Right ventricle myocardium inferior (tissue), 1 donor: ENCODE results near the gene SYCP2. TPM values are rescaled to one million over a fixed set of nuclear protein-coding genes. Genes with fewer than 3 reads are reported as not detected.

ENCODE experiments used
- ATAC-seq: fragments of 200-7000 bp; cut with Tn5 transposase; one replicate; pipeline ENCODE4 v1.9.1; 2020; ENCODE audit warnings: mild to moderate bottlenecking, moderate library complexity
- DNase-seq: peaks from one replicate; pipeline ENCODE4 v3.0.0; 2021; ENCODE audit errors: missing footprints
- intact Hi-C: fragments of 100-400 bp; cut with DNase I; formaldehyde crosslinking; loops from one replicate; pipeline ENCODE4 v1.11.0; 2022
- total RNA-seq: library from RNA; stranded (reverse); fragmentation: NEBNext Ultra II Directional; extraction: Animal tissue kit (Norgen Biotek cat#: 25700); gene quantifications from one replicate; pipeline ENCODE4 v1.2.1, GENCODE V29; 2021
- donor health status: DM: no; HTN: yes; CAD: no; lungs with severe emphysema.

Gene SYCP2
- total RNA-seq, 1 donor from 2014 or later, result 1.4 TPM

GRCh38 chr20:59948212-59948611 lies 14.8 kb upstream of the SYCP2 start:
- intact Hi-C loops, result loop anchor here (5.0 to 10.0 kb wide), 2 partner anchors 109 to 257 kb away; no protein-coding TSS in a partner anchor
- DNase-seq (no peak), ATAC-seq (no peak)

- ATAC-seq (no peak), DNase-seq (no peak)
- intact Hi-C loops, result loop anchor here (5.0 to 10.0 kb wide), 2 partner anchors 110 to 257 kb away; no protein-coding TSS in a partner anchor
Observed at GRCh38 chr20:59947376-59947775, 13.9 kb upstream of the SYCP2 start.

GRCh38 chr20:59945731-59946130 lies 12.3 kb upstream of the SYCP2 start:
- DNase-seq (no peak), ATAC-seq (no peak)
- intact Hi-C loops, result loop anchor here (5.0 to 10.0 kb wide), 2 partner anchors 112 to 259 kb away; no protein-coding TSS in a partner anchor

GRCh38 chr20:59945175-59945574 lies 11.7 kb upstream of the SYCP2 start:
- no peak for DNase-seq
- no peak for ATAC-seq
- intact Hi-C loops, result loop anchor here (5.0 to 10.0 kb wide), 2 partner anchors 112 to 260 kb away; no protein-coding TSS in a partner anchor

GRCh38 chr20:59944726-59945125 lies 11.3 kb upstream of the SYCP2 start:
- intact Hi-C loops, result loop anchor here (5.0 to 10.0 kb wide), 2 partner anchors 113 to 260 kb away; no protein-coding TSS in a partner anchor
- DNase-seq (no peak), ATAC-seq (no peak)

- intact Hi-C loops, result loop anchor here (10.0 kb wide), 1 partner anchor 263 kb away; no protein-coding TSS in a partner anchor
- ATAC-seq (no peak), DNase-seq (no peak)
Observed at GRCh38 chr20:59942245-59942644, 8.8 kb upstream of the SYCP2 start.

- ATAC-seq (no peak), DNase-seq (no peak)
- intact Hi-C loops, result loop anchor here (10.0 kb wide), 1 partner anchor 264 kb away; no protein-coding TSS in a partner anchor
Observed at GRCh38 chr20:59940956-59941294, 7.5 kb upstream of the SYCP2 start.

GRCh38 chr20:59940129-59940955 lies 6.9 kb upstream of the SYCP2 start, which contains the start of the genes FAM217B and PPP1R3D:
Gene FAM217B (plus strand): TSS chr20:59940389. CDS start chr20:59943944, 3,555 bp downstream.
Gene PPP1R3D (minus strand): TSS chr20:59940305. CDS start chr20:59939931, 374 bp downstream.
- intact Hi-C loops, result loop anchor here (10.0 kb wide), 1 partner anchor 264 kb away; no protein-coding TSS in a partner anchor
- ATAC-seq, result peak; percentile 96
- peak; percentile 99 for DNase-seq

GRCh38 chr20:59939879-59940128 lies 6.4 kb upstream of the SYCP2 start:
- intact Hi-C loops, result loop anchor here (10.0 kb wide), 2 partner anchors 155 to 265 kb away; no protein-coding TSS in a partner anchor
- DNase-seq (no peak), ATAC-seq (no peak)

- intact Hi-C loops, result loop anchor here (10.0 kb wide), 1 partner anchor 154 kb away; no protein-coding TSS in a partner anchor
- no peak for DNase-seq
- ATAC-seq, result peak; percentile 14
Observed at GRCh38 chr20:59939052-59939878, 5.8 kb upstream of the SYCP2 start.

- no peak for ATAC-seq
- no peak for DNase-seq
- intact Hi-C loops, result loop anchor here (10.0 kb wide), 1 partner anchor 154 kb away; no protein-coding TSS in a partner anchor
Observed at GRCh38 chr20:59938696-59939051, 5.2 kb upstream of the SYCP2 start.

- DNase-seq (no peak), ATAC-seq (no peak)
- intact Hi-C loops, result loop anchor here (10.0 kb wide), 1 partner anchor 153 kb away; no protein-coding TSS in a partner anchor
Observed at GRCh38 chr20:59938221-59938620, 4.8 kb upstream of the SYCP2 start.

GRCh38 chr20:59937150-59937549 lies 3.7 kb upstream of the SYCP2 start:
- intact Hi-C loops, result loop anchor here (10.0 kb wide), 1 partner anchor 152 kb away; no protein-coding TSS in a partner anchor

GRCh38 chr20:59936409-59936808 lies 3.0 kb upstream of the SYCP2 start:
- no peak for ATAC-seq
- no peak for DNase-seq
- intact Hi-C loops, result loop anchor here (10.0 kb wide), 1 partner anchor 152 kb away; no protein-coding TSS in a partner anchor

More at GRCh38 chr20:59937150-59937549, 3.7 kb upstream of the SYCP2 start:
- DNase-seq (no peak), ATAC-seq (no peak)

- ATAC-seq (no peak), DNase-seq (no peak)
- intact Hi-C loops, result loop anchor here (10.0 kb wide), 1 partner anchor 151 kb away; no protein-coding TSS in a partner anchor
Observed at GRCh38 chr20:59935457-59936185, 2.2 kb upstream of the SYCP2 start.

GRCh38 chr20:59933849-59934585 lies 580 bp upstream of the SYCP2 start:
- DNase-seq (peak; percentile 92), ATAC-seq (peak; percentile 92)
- intact Hi-C loops, result loop anchor here (10.0 kb wide), 1 partner anchor 149 kb away; no protein-coding TSS in a partner anchor

- DNase-seq (no peak), ATAC-seq (no peak)
Observed at GRCh38 chr20:59932616-59933295, 681 bp downstream of the SYCP2 start.

More at GRCh38 chr20:59932616-59933295, 681 bp downstream of the SYCP2 start:
- intact Hi-C loops, result loop anchor here (10.0 kb wide), 1 partner anchor 148 kb away; no protein-coding TSS in a partner anchor
